GM21526 (cell line): ENCODE results near the gene RFNG.

Source experiments
- ATAC-seq: cut with Tn5 transposase; IDR thresholded peaks from one replicate; pipeline ENCODE4 v1.9.1; 2021; ENCODE audit warnings: moderate library complexity; ENCODE audit not compliant: unreplicated experiment, low FRiP score

RFNG gene

DNA sequence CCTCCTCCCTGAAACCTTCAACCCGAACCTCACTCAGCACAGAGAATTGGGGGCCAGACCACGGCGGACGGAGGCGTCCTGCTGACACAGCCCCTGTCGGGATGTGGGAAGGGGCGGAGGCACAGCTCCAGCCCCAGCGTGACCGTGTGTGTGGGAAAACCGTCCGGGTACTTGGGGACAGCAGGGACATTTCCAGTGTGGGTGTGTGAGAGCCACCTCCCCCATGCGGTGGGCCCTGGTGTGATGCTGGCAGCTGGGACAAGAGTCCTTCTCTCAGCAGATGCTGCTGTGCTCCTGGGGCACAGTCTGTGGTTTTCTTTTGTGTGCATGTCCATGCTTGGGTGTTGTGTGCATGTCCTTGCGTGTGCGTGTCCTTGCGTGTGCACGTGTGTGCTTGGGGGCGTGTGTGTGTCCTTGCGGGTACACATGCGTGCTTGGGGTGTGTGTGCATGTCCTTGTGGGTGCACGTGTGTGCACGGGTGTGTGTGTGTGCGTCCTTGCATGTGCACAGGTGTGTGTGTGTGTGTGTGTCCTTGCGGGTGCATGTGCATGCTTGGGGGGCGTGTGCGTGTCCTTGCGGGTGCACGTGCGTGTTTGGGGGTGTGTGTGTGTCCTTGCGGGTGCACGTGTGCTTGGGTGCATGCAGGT lies 45.8 kb downstream of the RFNG start:
- ATAC-seq = no peak

- ATAC-seq = no peak
Observed at GRCh38 chr17:82004517-82005455, 46.8 kb downstream of the RFNG start.

DNA sequence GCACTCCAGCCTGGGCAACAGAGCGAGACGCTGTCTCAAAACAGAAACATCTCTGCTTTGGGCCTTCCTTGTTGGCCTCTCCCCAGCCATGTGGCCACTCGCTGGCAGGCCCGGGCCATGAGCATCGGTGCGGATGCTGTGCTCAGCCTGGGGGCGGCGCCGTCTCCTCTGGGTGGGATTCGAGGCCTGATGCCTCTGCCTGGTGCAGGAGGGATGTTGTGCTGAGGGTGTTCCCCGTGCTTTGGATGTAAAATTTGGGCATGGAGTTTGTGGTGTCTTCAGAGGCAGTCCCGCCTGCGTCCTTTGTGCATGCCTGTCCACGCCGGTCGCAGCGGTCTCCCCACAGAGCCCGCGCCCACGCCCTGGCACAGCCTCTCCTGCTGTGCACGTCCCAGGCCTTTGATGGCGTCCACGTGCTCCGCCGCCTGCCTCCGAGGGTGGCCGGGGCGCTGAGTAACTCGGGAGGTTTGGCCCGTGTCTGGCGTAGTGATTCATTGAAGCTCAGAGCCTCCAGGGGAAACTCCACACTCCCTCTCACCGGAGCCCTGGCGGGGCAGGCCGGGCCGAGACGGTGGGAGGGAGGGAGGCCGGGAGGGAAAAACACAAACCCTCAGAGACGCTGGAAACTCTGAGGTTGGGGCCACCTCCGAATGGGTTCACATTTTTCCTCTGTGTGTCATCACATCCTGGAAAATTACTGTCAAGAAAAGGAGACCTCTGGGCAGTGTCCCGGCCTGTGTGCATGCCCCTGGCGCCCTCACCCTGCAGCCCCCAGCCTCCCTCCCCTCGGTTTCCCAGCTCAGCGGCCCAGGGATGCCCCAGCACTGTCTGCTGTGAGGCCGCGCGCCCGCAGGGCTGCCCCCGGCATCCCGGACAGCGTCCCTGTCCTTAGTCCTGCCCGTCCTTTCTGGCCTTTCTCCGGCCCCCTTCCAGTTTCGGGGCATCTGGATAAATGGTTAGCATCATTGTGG lies 47.9 kb downstream of the RFNG start:
- no peak for ATAC-seq

- no peak for ATAC-seq
Observed at GRCh38 chr17:82001571-82002056, 50.0 kb downstream of the RFNG start.

- no peak for ATAC-seq
Observed at GRCh38 chr17:82000803-82001570, 50.6 kb downstream of the RFNG start.

DNA sequence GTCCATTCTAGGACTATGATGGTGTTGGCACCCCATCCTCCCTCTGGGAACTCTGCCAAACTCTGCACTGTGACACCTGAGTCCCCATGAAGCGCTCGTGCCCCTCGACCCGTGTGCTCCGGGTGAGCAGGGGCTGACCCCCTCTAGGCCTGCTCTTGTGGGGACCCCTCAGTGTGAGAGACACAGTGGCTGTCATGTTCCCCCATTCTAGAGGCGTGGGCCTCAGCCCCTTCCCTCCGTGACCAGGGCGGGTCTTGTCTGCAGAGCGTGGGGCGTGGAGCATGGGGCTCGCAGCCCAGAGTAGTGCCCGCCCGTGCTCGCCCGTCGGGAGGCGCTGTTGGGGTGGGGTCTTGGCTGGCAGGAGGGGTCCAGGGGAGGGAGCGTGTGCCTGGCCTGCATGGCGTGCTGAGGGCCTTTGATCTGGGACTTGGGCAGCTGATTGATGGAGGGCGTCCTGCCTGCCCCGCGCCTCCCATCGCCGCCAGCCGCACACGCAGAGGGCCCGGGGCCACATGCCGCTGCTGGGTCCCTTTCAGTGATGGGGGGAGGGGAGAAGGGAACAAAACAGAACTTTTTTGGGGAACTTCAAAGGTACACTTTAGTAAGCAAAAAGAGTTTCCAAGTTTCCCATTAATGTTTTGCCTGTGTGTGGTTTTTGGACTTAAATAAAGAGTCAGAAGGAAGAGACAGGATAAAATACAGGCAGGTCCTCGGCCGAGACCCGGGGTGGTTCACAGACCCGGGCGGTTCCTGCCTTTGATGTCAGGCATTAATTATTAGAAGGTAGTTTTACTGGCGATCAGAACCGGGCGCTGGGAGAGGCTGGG lies 51.4 kb downstream of the RFNG start:
- ATAC-seq = no peak

GRCh38 chr17:81999587-81999975 lies 52.0 kb downstream of the RFNG start:
- ATAC-seq = no peak

DNA sequence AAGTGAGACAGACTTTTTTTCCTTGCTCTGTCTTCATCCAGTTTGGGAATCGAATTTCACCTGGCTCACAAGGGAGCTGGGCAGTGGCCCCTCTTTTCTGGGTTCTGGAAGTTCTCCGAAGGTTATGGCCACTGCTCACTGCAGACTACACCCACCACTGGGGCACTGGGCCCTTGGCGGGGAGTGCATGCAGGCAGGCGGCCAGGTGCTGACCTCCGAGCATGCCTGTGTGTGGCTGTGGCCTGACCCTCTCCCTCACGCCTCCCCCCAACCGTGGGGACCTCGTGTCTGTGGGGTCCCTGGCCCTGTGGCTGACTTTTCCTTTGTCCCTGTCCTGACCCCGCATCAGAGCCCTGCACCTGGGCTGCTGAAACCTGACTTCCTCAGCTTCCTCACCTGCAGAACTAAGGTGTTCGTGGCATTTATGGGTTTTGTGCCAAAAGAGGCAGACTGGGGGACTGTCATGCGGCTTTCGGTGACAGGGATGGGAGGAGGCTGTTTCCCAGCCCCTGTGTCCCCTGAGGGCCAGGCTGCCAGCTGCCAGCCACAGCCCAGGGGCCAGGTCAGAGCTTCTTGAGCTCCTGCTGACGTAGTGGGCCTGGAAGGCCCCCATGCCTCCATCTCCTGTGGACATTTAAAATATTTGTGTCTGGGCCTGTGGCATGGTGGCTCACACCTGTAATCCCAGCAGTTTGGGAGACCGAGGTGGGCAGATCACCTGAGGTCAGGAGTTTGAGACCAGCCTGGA lies 52.7 kb downstream of the RFNG start:
- ATAC-seq = no peak

- ATAC-seq = no peak
Observed at GRCh38 chr17:81998212-81998611, 53.4 kb downstream of the RFNG start.
